Measurements from ENCODE around the gene TIFAB.
A peak's percentile ranks its signal among the peaks of the same experiment; 100 is the strongest.

The TIFAB gene

DNA sequence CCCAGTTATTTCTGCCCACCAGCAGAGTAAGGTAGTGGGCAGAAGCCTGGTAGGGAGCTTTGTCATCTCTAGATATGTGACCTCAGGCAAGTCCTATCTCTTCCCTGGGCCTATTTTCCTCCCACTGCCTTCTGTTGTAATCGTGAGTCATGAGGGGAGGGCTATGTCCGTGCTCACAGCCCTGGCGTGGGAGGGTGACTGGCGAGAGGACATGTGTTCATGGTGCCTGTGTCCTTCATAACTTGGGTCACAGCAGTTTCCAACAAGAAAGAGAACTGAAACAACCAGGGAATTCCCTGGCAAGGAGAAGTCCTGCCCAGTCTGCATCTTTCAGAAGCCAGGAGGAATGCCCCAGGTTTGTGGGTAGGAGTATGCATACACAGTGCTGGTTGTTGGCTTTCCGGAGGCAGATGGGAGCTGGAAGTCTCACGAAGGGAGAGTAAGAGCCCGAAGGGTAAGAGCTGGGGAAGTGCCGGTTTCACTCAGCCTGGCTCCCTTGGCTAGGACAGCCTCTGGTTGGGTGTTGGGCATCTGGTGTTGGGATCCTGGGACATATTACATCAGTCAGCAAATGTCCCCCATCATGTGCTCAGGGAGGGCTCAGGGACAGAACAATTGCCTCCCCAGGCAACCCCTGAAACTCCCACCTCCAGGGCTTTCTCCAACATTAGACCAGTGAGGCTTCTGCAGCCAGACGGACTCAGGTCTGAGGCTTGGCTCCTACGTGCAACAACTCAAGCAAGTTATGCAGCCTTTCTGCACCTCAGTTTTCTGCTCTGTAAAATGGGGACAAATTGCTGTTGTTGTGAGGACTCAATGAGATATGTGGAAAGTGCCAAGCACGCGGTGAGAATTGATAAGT is 4.3 kb upstream of the TIFAB start:
- DNase-seq, result no peak

DNA sequence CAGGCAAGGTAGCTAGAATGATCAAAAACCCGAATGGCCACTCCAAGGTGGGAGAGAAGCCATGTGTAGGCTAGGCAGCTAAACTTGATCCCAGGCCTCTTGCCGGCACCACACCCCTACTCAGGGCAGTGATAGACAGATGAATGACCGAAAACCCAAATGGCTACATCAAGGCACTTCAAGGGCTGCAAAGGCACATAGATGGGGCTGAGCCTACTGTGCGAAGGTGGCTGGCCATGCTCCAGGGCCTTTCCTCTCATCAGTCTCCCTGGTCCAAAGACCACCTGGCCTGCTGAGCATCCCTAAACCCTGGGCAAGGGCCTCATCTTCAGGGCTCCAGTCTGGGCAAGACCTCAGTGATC is 3.7 kb upstream of the TIFAB start:
- DNase-seq, result no peak

DNA sequence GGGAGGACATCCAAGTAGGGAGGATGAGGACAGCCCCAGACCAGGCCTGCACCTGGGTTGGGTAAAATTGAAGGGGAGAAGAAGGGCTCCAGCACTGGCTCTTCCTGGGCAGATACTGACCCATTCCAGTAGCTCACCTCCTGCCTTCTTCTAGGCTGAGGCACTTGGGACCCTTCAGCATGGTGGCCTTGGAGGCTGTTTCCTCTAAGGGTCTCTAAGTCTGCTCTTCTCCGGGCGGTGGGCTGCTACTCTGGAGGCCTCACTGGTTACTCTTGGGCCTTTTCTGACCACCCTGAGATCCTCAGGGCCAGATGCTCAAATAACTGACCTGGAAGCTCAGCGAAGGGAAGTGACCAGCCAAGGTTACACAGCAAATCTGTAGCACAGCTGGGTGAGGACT is 2.8 kb upstream of the TIFAB start:
- DNase-seq, result no peak

DNA sequence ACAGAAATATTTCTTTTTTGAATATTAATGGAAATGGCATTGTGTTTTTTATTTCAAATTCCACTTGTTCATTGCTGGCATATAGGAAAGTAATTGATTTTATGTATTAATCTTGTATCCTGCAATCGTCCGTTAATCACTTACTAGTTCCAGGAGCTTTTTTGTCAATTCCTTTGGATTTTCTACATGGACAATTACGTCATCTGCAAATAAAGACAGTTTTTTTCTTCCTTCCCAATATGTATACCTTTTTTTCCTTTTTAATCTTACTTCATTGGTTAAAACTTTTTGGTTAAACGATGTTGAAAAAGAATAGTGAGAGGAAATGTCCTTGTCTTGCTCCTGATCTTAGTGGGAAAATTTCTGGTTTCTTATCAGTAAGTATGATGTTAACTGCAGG is 1.5 kb upstream of the TIFAB start:
- no peak for DNase-seq

DNA sequence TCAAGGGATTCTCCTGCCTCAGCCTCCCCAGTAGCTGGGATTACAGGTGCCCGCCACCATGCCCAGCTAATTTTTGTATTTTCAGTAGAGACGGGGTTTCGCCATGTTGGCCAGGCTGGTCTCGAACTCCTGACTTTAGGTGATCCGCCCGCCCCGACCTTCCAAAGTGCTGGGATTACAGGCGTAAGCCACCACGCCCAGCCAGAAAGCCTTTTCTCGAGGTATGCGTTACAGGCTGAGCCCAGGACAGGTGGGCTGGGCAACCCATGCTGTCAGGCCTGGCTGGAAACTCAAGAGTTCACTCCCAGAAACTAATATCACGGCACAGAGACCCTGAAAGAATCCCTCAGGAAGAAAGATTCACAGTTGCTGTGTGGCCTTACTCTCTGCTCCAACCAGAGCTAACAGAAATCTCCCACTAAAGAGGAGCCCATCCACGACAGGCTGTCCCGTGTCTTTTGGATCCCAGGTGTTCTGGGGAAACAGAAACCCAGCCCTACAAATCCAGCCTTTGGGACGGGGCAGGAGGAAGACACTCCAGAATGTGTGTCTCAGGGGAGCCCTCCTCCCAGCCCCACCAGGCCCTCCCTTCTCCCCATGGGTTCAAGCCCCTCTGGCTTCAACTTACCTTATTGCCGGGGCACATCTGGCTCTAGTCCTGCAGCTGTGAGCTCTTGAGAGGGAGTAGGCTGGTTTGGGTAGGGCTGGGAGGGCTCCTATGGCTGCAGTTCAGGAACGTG is 400 bp downstream of the TIFAB start:
- no peak for DNase-seq

DNA sequence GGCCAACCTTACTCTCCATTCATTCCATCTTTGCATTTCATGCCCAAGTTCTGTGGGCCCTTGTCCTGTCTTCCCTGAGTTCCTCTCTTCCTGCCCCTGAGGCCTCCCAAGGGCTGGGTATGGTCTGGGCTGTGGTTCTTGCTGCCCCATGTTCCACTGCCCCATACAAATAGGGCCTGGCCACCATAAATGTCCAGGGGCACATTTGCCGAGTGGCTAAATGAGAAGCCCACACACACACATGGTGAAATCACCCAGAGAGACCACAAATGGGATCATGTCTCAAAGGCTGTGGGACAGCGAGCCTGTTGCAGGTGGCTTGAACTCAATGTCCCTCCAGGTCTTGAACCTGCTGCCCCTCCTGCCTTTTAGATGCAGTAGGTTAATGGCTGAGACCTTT is 1.2 kb downstream of the TIFAB start:
- DNase-seq, result no peak

DNA sequence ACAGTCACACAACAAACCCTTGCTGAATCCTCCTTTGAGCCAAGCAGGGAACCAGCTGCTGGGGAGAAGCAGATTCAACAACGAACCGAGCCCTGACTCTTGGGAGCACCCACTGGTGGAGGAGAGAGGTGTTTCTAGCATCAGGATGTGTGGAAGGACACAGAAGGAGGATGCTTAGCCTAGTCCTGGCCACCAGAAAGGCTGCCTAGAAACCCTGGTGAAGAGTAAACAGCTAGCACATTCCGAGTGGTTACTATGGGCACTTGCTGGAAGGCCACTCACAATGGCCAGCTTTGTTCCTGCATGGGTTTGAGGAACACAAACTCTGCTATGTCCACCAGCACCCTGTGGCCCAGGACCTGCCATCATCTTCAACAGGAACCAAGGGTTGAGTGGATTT is 1.8 kb downstream of the TIFAB start:
- DNase-seq, result no peak

DNA sequence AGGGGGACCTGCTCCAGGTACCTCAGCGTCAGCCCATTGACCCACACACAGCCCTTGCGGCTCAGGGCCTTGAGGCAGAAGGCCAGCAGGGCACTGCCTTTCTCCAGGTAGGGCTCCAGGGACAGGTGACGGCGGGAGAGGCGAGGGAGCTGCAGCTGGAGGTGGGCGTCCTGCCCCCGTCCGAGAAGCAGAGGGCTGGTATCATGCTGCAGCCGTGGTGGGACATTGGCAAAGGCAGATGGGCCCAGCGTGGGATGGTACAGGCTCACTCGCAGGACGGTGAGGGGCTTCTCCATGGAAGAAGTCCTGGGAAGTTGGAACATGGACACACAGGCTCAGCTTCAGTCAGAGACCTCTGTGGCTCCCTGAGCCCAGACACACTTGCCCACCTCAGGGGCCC is 2.5 kb downstream of the TIFAB start:
- DNase-seq, result no peak

DNA sequence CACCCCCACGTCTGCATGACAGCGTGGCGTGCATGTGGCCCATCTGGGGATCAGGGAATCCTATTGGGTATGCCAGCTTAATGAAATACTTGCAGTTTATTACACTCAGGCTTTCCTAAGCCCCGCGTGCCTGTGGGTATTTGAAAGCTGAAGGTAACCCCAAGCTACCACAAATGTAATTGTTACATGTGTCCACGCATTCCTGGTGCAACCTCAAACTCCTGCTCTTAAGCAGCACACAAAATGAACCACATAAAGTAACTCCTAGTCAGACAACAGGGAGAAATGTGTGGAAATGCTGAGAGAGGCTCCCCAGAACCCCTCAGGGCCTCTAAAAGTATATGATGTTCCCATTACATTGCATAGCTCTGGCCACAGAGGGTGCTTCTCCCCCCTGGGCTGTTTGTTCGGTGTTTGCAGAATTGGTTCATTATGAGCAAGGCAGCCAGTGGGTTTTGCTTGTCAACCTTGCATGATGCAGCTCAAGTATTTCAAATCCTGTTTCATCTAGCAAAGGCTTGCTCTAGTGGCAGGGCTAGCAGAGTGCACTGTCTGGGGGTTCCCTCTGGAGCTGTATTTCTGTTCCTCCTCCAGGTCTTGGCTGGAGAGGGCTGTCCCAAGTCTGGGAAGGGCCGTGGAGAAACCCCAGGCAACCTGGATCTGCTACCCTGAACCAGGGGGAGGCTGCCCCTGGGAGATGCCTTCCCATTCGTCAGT is 3.2 kb downstream of the TIFAB start:
- no peak for DNase-seq

DNA sequence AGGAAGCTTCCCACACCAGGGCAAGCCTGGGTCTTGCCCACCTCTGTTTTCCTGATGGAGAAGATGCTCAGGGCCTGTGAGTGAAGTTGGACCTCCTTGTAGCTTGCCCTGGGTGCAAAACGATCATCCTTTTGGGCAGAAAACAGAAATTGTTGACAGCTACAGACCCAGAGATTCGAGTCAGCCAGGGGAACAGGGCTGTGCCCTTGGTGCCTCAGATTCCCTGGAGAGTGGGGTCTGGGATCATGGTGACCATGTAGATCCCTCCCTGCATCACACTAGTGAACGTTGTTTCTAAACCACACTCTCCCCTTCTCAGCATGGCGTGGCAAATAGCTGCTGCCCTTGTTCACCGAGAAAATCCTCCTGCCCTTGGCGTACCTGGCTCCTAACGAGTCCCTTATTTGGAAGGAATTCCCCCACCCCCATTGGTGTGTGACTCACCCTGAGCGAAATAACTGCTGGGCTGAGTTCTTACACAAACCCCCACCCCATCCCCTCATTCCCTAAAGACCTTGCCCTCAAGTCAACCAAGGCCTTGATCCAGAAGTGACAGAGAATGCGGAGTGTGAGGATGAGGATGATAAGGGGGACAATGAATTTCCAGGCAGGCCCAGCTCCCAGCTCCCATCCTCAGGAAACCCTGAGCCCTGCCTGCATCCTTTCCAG is 3.9 kb downstream of the TIFAB start:
- DNase-seq, result no peak

DNA sequence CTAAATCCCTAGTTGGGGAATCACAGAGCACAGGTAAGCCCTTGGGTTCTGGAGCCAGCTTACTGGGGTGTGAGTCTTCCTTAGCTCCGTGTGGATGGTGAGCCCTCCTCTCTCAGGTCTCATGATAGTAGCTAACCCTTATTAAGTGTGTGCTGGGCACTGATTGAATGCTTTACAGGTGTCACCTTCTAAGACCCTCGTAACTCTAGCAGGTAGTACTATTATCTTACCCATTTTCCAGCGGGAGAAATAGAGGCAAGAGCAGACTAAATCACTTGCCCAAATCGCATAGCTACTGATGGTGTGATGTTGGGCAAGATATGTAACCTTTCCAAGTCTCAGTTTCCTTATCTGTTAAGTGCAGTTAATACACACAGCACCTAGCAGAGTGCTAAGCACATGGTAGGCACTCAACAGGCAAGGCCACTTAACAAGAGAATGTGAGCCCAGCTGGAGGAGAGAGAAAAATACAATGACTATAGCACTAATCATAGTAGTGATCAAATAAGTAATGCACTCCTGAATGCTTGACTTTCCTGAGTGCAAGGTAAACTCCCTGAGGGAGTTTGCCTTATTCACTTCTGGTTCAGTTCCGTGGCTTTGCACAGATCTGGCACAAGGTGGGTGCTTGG is 4.7 kb downstream of the TIFAB start, which contains the start of gene DCANP1:
TSS of gene DCANP1 (minus strand) at position 51 of the 632 bp plus-strand sequence. CDS start 240 bp downstream, outside the sequence.
- peak; percentile 9 for DNase-seq

DNA sequence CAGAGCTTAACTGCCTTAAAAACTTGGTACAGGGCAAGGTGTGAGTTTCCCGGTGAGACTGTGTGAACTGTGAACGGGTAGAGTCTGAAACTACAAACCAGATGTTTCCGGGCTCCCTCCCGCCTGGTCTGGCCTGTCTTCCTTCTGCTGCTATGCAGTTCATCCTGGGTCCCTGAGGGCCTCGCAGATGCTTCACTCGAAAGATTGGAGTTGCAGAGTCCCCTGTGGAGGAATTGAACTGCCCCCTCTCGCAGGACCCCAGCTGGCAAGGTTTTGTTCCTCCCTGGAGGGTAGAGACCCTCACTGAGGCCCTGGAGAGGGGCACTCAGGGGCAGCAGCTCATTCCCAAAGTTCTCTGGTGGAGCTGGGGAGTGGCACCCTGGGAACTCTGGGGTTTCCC is 5.5 kb downstream of the TIFAB start:
- DNase-seq, result no peak

DNA sequence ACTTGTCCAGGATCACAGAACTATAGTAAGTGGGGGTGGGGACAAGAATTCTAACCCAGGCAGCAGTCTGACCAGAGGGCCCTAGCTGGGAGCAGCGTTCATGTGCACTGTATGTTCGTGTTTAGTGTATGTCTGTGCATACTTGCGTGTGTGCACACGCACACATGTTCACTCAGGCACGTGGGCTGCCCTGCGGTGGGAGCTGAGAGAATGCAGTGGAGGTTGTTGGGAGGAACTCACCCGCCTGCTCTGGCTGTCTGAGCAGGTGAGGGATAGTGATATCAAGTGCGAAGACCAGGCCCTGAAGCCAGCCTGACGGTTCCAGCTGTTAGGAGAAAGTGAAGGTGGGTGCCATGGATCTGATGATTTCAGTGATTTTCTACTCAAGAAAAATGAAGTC is 5.9 kb downstream of the TIFAB start:
- DNase-seq, result no peak

DNA sequence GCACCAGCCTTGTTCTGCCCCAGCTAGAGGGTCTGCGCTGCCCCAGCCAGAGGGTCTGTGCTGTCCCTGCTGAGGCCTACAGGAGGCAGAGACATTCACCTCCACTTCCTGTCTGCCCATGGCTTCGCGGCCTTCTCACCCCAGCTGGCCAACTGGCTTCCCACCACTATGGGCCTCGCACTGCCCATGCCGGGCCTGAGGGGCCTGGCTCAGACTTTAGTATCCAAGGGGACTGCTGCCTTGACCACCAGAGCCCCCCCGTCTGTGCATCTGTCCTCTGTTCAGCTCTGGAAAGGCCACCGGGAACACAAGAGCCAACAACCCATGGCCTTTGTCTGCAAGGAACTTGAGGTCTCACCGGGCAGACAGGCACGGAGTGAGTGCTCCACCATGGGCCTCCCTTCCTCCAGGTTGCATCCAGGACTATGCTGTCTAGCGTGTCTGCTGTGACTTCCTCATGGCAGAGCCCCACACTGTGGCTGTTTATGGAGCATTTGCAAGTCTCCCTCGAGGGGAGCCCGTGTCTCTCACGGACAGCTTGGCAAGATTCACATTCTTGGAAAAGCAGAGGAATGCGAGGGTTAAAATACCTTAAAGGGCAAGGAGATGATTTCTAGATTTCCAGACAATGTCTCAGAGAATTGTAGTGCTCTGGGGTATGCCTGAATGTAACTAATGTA is 6.7 kb downstream of the TIFAB start:
- DNase-seq, result no peak

DNA sequence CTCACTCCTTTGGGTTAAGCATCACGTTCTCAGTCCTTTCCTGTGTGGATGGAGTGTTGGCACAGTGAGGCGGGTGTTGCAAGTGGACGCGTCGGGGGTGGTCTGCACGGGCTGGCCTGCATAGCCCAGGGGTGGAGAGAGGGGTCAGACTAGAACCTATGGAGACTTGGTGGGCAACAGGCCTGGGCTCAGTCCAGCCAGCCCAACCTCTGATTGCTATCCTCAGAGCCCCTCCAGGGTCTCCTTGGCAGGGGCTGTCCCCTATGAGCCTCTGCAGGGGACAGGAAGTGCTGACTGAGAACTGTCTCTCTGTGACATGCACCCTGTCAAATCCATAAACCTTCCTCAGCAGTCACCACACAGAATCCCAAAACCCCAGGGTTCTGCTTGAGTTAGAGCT is 7.3 kb downstream of the TIFAB start:
- DNase-seq, result no peak

DNA sequence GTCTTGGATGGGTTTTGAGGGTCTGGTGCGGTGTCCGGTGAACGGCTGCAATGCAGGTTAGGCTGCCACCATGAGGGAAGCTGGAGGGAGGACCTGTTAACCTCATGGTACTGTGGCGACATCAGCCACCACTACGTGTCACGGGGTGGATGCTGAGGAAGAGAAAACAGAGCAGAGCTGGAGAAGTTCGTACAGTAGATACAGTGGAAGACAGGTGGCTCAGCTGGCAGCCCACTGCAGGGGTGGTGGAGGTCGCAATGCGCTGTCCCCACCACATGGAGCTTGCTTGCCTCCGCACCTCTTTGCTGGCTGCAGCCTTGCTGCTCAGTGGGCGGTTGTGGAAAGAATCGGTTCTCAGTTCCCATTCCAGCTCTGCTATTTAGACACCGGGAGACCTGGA is 7.8 kb downstream of the TIFAB start:
- DNase-seq, result no peak

DNA sequence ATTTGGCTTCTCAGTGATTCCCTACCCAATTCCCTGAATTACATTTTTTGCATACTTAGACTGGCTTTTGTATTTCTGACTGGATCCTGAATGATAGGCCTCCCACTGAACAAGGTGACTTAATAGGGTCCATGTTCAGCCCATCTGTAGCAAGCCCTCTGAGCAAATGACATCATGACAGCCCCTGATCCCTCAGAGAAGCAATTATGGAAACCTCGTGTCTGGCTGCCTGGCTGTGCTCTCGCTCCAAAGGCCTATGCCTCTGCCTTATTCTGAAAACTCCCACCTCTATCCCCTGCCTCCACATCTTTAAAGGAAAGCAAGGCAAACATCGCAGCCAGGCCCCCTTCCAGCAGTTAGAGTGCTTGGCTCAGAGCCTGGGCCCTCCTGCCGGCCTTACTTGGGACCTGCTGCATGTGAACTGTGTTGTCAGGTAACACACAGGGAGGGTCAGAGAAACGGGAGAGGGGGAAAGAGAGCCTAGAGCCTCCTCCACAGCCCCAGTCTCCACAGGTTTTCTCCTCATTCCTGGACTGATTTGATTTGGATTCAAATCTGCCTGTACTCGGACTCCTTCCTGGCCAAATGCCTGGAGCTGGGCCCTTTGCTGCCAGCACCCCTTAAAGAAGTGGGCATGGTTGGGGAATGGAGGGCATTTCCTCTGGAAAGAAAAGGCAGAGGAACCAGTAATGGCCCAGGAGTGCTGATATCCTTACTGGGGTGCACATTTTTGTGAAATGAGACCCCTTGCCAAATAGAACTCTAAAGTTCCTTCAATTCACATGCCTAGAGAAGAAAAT is 8.8 kb downstream of the TIFAB start:
- DNase-seq, result no peak

DNA sequence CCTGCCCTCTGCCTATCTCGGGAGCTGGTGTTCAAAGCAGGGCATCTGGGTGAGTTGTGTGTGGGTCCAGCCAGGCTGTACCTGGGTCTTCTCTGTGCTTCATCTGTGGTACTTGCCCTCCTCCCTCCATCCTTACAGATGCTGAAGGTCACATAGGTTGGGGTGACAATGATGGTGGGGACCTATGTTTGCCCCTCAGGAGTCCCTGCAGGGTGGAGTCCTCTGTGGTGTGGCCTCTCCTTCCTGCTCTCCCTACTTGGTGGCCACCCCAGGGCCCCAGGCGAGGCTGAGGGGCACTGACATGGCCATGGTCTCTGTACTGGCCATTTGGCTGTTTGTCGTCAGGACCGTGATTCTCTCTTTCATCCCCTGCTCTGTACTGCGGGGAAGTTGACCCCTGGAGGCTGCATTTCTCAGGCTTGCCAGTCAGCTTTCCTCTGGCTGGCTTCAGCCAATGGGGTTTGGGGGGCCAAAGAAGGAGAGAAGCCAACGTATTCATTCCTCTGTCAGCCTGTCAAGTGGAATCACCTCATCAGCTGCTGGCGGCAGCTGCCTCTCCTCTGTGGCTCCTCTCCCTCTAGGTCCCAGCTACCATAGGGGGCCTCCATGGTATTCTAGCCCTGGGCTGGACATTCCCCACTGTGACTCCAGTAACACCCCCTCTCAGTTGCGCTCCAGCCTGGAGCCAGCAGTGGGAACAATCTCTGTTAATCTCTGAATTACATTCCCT is 9.6 kb downstream of the TIFAB start:
- no peak for DNase-seq

DNA sequence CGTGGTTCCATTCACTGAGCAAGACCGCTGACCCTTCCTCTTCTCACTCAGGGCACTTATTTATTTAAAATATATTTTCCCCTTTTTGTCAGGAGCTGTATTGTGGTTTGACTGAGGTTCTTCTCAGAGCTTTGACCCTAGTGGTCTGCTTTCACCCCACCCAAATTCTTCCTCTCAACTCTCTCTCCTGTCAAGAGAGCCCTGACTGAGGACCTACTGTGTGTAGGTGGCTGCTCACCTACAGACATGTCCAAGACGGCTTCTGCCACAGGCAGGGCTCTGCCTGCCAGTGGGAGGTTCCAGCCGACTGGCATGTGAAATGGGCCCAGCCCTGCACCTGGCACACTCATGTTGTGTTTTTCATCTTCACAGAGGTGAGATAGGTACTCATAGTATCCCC is 10.2 kb downstream of the TIFAB start:
- no peak for DNase-seq

DNA sequence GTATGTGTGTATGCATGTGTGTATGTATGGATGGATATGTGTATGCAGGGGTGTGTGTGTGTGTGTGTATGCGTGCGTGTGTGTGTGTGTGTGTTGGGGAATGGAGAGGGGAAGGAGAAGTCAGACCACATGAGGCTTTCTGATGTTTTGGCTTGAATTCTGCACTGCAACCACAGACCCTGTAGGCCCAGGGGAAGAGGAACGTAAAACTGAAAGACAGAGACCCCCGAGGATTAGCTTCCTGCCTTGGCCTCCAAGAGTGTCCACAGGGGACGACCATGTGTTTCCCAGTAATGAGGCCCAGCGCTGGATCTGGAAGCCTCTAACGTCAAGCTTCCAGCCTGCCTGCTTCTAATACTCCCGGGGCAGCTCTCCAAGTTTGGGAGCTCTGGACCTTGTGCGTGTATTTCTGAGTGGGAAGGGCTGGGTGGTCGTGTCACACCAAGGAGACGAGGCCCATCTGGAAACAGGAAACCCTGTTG is 10.8 kb downstream of the TIFAB start:
- no peak for DNase-seq

Measured in DMS79 (cell line).